NCI-H2107 treated with DMSO at 0.1 percent for 48 hours (cell line): ENCODE results near the gene HIRA.
"Not testable (repeated sequence)": the region's sequence is repeated elsewhere in the genome, so short reads cannot be mapped to it uniquely, and the experiment has no call there.

ENCODE experiments used
- DNase-seq: peaks from one replicate; lab custom pipeline; 2025; ENCODE audit not compliant: unreplicated experiment; lab: John Stamatoyannopoulos, UW

HIRA gene

GRCh38 chr22:19330865-19331418 lies 100.6 kb downstream of the HIRA start:
- no peak for DNase-seq

GRCh38 chr22:19330205-19330604 lies 101.3 kb downstream of the HIRA start:
- not testable (repeated sequence) for DNase-seq

- no peak for DNase-seq
Observed at GRCh38 chr22:19329454-19329853, 102.1 kb downstream of the HIRA start.

GRCh38 chr22:19325296-19325948 lies 106.1 kb downstream of the HIRA start:
- no peak for DNase-seq

- DNase-seq: not testable (repeated sequence)
Observed at GRCh38 chr22:19323420-19323819, 108.1 kb downstream of the HIRA start.

GRCh38 chr22:19321757-19322156 lies 109.8 kb downstream of the HIRA start:
- DNase-seq: no peak

- DNase-seq: not testable (repeated sequence)
Observed at GRCh38 chr22:19320136-19320535, 111.4 kb downstream of the HIRA start.

- no peak for DNase-seq
Observed at GRCh38 chr22:19319281-19319680, 112.3 kb downstream of the HIRA start.

GRCh38 chr22:19317865-19318264 lies 113.7 kb downstream of the HIRA start:
- DNase-seq: no peak

GRCh38 chr22:19307872-19308271 lies 123.7 kb downstream of the HIRA start:
- no peak for DNase-seq

- not testable (repeated sequence) for DNase-seq
Observed at GRCh38 chr22:19306535-19306934, 125.0 kb downstream of the HIRA start.

GRCh38 chr22:19304547-19304946 lies 127.0 kb downstream of the HIRA start:
- DNase-seq: no peak

GRCh38 chr22:19303785-19304184 lies 127.7 kb downstream of the HIRA start:
- DNase-seq: no peak

GRCh38 chr22:19295733-19296132 lies 135.8 kb downstream of the HIRA start:
- DNase-seq: no peak

- peak; percentile 48 for DNase-seq
Observed at GRCh38 chr22:19292458-19293230, 138.9 kb downstream of the HIRA start.

- no peak for DNase-seq
Observed at GRCh38 chr22:19291580-19292457, 139.7 kb downstream of the HIRA start, which contains the start of gene CLTCL1. CLTCL1 (minus strand) TSS chr22:19291719; CDS start chr22:19291641, 78 bp downstream.

- no peak for DNase-seq
Observed at GRCh38 chr22:19291218-19291579, 140.3 kb downstream of the HIRA start.

GRCh38 chr22:19290400-19291217 lies 140.9 kb downstream of the HIRA start:
- DNase-seq: no peak

GRCh38 chr22:19289475-19290161 lies 141.9 kb downstream of the HIRA start:
- DNase-seq: no peak

GRCh38 chr22:19287889-19288288 lies 143.6 kb downstream of the HIRA start:
- no peak for DNase-seq
